ENCODE data around the gene GAS2. TPM values are rescaled to one million over a fixed set of nuclear protein-coding genes. Genes with fewer than 3 reads are reported as not detected.

The GAS2 gene
- total and polyA plus RNA-seq, 3 donors from 2014 or later, result 5.5 to 25.2 (median 9.0) TPM

- TF ChIP-seq CTCF (IDR thresholded peaks at IDR 0.05), result no peak
- TF ChIP-seq POLR2A (IDR thresholded peaks at IDR 0.05), result no peak
Observed at GRCh38 chr11:22800482-22800881, 134.1 kb downstream of the GAS2 start.

GRCh38 chr11:22802861-22803260 is 136.4 kb downstream of the GAS2 start:
- 89 to 90% methylated on average over 4 of the region's 4 CpGs for WGBS, 2 donors
- Histone ChIP-seq H3K4me1 (no peaks in the 10 kb centered on the region), H3K4me3 (no peak overlapping the region), H3K9me3 (no peaks in the 10 kb centered on the region), H3K36me3 (ENCODE audit: low read depth, missing control alignments) (no peaks in the 10 kb centered on the region), H3K27me3 (no peaks in the 10 kb centered on the region), H3K27ac (no peak overlapping the region)
- no peak for DNase-seq
- TF ChIP-seq POLR2A (IDR thresholded peaks at IDR 0.05), result no peak
- TF ChIP-seq CTCF (IDR thresholded peaks at IDR 0.05), result no peak
- intact Hi-C loops (cut with DNase I; ENCODE audit: low total_unique reads), result no loop called here

More at GRCh38 chr11:22800482-22800881, 134.1 kb downstream of the GAS2 start:
- H3K27me3 ChIP-seq, result no peaks in the 10 kb centered on the region
- no peaks in the 10 kb centered on the region for H3K9me3 ChIP-seq
- DNase-seq, result no peak
- WGBS, 2 donors, result 62 to 89% methylated on average over 5 of the region's 5 CpGs
- H3K4me1 ChIP-seq, result no peaks in the 10 kb centered on the region
- no peaks in the 10 kb centered on the region for H3K36me3 ChIP-seq (ENCODE audit: low read depth, missing control alignments)
- H3K27ac ChIP-seq, result no peak overlapping the region
- intact Hi-C loops (cut with DNase I; ENCODE audit: low total_unique reads), result no loop called here
- no peak overlapping the region for H3K4me3 ChIP-seq

GRCh38 chr11:22807391-22807790 is 141.0 kb downstream of the GAS2 start:
- Histone ChIP-seq H3K27me3 (no peaks in the 10 kb centered on the region), H3K4me1 (no peaks in the 10 kb centered on the region), H3K9me3 (no peaks in the 10 kb centered on the region), H3K36me3 (ENCODE audit: low read depth, missing control alignments) (no peaks in the 10 kb centered on the region), H3K27ac (no peak overlapping the region), H3K4me3 (no peak overlapping the region)
- TF ChIP-seq POLR2A (IDR thresholded peaks at IDR 0.05) (no peak), CTCF (IDR thresholded peaks at IDR 0.05) (no peak)
- intact Hi-C loops (cut with DNase I; ENCODE audit: low total_unique reads), result no loop called here
- WGBS, 2 donors, result 58 to 73% methylated on average over 2 of the region's 2 CpGs
- DNase-seq, result no peak

GRCh38 chr11:22807855-22808570 is 141.6 kb downstream of the GAS2 start:
- intact Hi-C loops (cut with DNase I; ENCODE audit: low total_unique reads), result no loop called here
- no peak overlapping the region for H3K27ac ChIP-seq
- H3K4me1 ChIP-seq, result no peaks in the 10 kb centered on the region
- TF ChIP-seq POLR2A (IDR thresholded peaks at IDR 0.05) (no peak), CTCF (IDR thresholded peaks at IDR 0.05) (no peak)
- 54 to 65% methylated on average over 2 of the region's 2 CpGs for WGBS, 2 donors
- H3K36me3 ChIP-seq (ENCODE audit: low read depth, missing control alignments), result no peaks in the 10 kb centered on the region
- DNase-seq, result no peak
- no peaks in the 10 kb centered on the region for H3K27me3 ChIP-seq
- H3K9me3 ChIP-seq, result no peaks in the 10 kb centered on the region
- no peak overlapping the region for H3K4me3 ChIP-seq

Data from testis (tissue), 3 donors.